Measurements from ENCODE around the gene UPK3BL1.
"Not testable (repeated sequence)": the region's sequence is repeated elsewhere in the genome, so short reads cannot be mapped to it uniquely, and the experiment has no call there.

- TF ChIP-seq ZNF251 (CRISPR knock-in tag; IDR thresholded peaks at IDR 0.05); ZNF274 (CRISPR knock-in tag; IDR thresholded peaks at IDR 0.05); TCF7L2 (IDR thresholded peaks at IDR 0.05; ENCODE audit: low read depth, low read length); ZNF512 (CRISPR knock-in tag; IDR thresholded peaks at IDR 0.05); SOX6 (IDR thresholded peaks at IDR 0.05); SOX6 (CRISPR knock-in tag; IDR thresholded peaks at IDR 0.05); CTCF (CRISPR knock-in tag; IDR thresholded peaks at IDR 0.05); MIER2 (CRISPR knock-in tag; IDR thresholded peaks at IDR 0.05); CEBPB (IDR thresholded peaks at IDR 0.05; ENCODE audit: borderline replicate concordance, low read depth, low read length); TARDBP (CRISPR knock-in tag; IDR thresholded peaks at IDR 0.05); ZFP36L1 (CRISPR knock-in tag; IDR thresholded peaks at IDR 0.05); NCOA1 (CRISPR knock-in tag; IDR thresholded peaks at IDR 0.05); ZNF784 (CRISPR knock-in tag; IDR thresholded peaks at IDR 0.05; ENCODE audit: borderline replicate concordance); MTF2 (CRISPR knock-in tag; IDR thresholded peaks at IDR 0.05; ENCODE audit: borderline replicate concordance); ZNF597 (CRISPR knock-in tag; IDR thresholded peaks at IDR 0.05): not testable (repeated sequence)
Observed at GRCh38 chr7:102642691-102643090, at the start of gene UPK3BL1.
